T-helper 1 cell treated with Interleukin-12 subunit alpha and Interleukin-12 subunit beta and Interleukin-4 antibody, amounts not matched to agents 30 ng/mL and 1 ng/mL, for 36 hours (primary cell): ENCODE results near the gene GALNT3. TPM values are rescaled to one million over a fixed set of nuclear protein-coding genes. Genes with fewer than 3 reads are reported as not detected.

Source experiments
- intact Hi-C: fragments of 100-400 bp; cut with micrococcal nuclease; formaldehyde crosslinking; loops from one replicate; pipeline ENCODE4 v1.15.1; 2024
- total RNA-seq: library from RNA; stranded (reverse); gene quantifications from 2 replicates; pipeline ENCODE4 v1.2.3, GENCODE V29; 2022

Gene GALNT3
- total RNA-seq, 1 donor from 2014 or later: 15.4 TPM

DNA sequence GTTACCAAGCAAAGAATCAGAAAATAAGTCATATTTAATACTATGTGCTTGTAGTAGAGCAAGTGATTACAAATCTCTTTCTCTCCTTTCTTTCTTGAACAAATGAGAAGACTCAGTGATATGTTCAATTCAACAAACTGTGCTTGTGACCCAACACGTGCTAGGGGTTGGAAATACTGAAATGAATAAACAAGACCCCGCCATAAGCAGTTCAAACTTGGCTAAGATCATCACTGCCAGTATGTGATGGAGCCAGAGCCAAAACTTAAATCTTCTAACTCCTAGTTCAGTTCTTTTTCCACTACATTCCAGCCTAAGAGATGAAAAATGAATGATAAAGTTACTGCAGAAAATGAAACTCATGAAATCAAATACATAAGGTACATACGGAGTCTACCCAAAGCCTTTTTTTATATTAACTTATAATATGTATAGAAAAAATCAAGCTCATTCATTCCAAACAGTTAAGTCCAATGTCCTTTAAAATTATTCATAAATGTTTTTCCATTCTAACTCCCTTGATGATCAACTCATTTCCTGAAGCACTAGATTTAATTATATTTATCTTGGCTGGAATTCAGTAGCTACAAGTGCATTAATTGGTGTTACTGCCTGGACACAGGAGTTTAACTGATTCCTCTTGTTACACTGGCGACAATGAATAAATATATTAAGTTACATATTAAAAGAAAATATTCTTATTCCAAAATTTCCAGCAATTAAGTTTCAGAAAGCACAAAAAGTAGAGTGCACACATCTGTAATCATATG lies 36.0 kb downstream of the GALNT3 start:
- intact Hi-C loops: no loop called here

DNA sequence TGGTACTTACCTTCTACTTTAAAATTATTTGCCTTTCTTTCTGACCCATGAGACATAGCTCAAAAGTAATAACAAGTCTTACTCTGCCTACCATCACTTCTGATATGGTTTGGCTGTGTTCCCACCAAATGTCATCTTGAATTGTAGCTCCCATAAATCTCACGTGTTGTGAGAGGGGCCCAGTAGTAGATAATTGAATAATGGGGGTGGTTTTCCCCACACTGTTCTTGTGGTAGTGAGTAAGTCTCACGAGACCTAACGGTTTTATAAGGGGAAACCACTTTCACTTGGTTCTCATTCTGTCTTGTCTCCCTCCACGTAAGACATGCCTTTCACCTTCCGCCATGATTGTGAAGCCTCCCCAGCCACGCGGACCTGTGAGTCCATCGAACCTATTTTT lies 47.5 kb downstream of the GALNT3 start:
- intact Hi-C loops: no loop called here

GRCh38 chr2:165745916-165746315 lies 48.1 kb downstream of the GALNT3 start:
- intact Hi-C loops: no loop called here

DNA sequence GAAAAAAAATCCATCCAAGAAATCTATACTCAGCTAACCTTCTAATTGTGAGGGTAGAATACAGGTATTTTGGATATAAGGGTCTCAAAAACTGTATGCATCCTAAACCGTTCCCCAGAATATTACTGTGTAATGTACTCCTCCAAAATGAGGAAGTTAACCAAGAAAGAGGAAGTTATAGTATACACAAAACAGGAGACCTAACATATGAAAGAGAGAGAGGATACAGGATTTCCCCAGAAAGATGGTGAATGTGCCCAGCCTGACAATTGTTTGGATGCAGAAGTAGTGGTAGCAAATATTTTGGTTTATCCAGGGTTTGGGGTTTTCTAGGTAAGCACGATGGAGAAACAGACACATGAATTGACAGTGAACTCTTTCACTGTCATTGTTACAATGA lies 50.6 kb downstream of the GALNT3 start:
- intact Hi-C loops: no loop called here

- intact Hi-C loops: no loop called here
Observed at GRCh38 chr2:165725421-165725820, 68.6 kb downstream of the GALNT3 start.

DNA sequence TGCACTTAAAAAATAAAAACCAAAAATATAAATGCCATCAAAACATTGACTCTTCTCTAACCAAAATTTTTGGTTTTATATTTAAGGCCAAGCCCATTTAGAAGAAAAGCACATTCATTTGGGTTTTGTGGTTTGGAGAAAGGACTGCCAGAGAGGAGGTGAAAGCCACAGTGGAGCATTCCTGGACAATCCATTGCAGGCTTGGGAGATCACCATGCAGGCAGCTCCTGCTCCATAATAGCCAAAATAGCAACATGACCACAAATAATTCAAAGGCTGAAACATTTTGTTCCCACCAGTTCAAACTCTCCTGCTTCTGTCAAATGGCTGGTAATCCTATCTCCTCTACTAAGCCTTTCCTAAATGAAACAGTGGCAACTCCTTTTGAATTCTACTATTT lies 73.5 kb downstream of the GALNT3 start:
- intact Hi-C loops: no loop called here

DNA sequence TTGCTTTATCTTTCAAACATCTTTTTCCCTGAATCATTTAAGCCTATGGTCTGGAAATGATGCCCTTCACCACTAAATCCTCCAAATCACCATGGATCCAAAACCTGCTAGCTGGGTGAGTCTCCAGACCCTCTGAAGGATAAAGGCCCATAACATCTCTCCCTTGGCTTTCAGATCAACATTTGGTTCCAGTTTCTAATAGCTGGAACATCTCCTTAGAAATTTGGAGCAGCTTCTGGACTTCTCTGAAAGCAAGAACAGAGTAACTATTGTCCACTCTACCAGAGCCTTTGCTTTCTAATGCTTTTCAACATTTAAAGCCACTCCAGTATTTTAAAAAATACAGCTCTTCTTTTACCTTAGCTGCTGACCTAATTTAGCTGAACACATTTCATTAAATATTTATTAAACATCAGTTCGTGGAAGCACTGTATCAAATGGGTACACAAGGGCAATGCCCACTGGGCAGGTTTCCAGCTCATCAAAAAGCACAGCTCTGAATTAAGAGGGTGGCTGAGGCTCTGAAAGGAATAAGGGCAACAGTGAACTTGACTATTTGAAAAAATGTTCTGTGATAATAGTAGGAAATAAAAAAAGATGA lies 75.3 kb downstream of the GALNT3 start:
- intact Hi-C loops: no loop called here

DNA sequence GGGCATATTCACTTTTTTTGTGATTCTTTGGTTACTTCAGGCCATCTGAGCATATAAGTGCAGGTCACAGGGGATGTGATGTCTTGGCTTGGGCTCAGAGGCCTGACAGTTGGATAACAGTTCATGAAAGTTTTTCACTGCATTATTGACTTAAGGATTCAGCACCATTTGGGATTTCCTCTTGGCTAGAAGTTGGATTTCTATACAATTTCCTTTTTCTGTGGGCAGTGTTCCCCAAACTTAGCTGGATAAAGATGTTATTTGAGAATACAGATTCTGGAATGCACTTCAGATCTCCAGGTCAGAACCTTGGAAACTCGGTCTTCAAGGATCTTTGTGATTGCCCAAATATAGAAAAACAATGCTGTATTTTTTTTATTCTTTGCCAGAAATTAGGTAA lies 78.0 kb downstream of the GALNT3 start:
- intact Hi-C loops: no loop called here

- intact Hi-C loops: no loop called here
Observed at GRCh38 chr2:165706960-165707487, 87.0 kb downstream of the GALNT3 start.

GRCh38 chr2:165701147-165701546 lies 92.9 kb downstream of the GALNT3 start:
- intact Hi-C loops: loop anchor here (5.0 kb wide), 1 partner anchor 171 kb away; no protein-coding TSS in a partner anchor

DNA sequence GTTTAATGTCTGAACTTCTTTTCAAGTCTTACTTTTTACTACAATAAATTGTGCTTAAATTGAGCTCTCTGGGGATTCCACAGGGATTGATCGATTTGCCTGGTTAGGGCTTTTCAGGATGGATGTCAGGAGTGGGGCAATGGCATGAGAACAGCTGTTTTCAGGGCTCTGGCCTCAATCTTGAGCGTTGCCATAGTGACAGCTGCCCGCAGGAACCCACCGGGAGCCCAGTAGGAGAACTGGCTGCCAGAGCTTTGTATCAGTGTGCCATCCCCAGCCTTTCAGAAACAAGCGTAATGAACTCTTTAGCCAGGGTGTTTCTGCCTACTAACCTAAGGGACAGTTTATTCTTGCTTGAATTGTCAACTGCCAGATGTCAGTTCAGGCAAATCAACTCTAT lies 93.5 kb downstream of the GALNT3 start:
- intact Hi-C loops: loop anchor here (5.0 kb wide), 1 partner anchor 172 kb away; no protein-coding TSS in a partner anchor

DNA sequence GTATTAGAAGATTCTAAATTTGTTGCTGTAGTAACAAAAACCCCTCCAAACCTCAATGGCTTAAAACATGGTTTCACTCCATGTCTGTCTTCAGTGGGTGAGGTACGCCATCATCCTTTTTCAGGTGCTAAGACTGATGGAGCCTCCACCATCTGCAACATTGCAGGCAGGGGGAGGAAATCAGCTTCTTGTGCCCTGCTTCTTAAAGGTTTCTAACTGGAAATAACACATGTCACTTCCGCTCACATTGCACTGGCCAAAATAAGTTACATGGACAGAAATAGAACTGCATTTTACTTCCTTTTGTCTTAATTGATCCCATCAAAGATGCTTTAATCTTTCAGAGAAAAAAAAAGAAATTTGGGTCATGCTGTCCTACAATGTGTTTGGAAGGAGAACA lies 94.1 kb downstream of the GALNT3 start:
- intact Hi-C loops: loop anchor here (5.0 kb wide), 1 partner anchor 172 kb away; no protein-coding TSS in a partner anchor

DNA sequence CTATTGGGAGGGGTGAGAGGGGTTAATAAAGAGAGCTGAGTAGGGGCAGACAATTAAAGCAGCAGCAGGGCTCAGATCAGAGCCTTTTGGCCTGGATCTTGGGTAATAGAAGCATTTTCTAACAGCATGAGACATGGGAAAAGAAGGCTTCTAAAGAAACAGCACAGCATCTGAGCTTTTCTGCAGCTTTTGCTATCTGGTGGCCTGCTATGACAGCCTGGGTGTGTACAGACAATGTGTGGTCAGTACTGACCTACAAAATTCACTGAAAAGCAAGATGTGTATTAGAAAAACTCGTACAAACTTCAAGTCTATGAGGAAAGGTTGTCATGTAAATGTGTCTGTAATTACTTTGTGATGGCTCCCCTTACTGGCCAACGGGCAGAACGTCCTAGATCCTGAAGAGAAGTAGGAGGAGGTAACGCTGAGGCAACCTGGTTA lies 95.6 kb downstream of the GALNT3 start:
- intact Hi-C loops: loop anchor here (1.0 kb wide), 1 partner anchor 297 kb away; no protein-coding TSS in a partner anchor

DNA sequence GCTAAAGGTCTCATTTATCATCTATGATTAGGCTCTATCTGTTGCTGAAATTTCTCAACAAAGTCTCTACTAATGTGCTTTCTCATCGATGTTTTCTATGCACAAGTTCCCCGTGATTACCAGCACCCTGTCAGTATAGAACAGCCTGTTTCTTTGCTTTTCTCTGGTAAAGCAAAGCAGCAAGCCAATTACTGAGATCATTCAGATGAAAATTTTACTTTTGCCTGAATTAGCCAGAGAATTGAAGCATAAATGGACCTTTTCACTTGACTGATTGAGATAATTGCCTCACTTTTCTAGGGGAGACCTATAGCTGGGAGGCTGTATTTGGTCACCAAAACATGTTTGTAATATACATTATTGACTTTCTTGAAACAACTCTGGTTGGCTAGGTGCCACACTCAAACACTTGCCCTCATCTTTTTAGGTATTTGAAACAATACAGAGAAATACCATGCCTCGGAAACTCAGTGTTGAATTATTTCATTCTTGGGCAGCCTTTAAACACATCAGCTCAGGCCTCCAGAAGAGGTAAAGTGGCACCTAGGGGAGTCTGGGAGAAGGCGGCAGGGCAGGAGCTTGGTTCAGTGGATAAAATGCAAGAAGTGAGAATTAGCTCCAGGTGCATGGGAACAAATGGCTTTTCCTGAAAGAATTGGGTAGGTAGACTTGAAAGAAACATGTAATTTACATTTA lies 96.2 kb downstream of the GALNT3 start:
- intact Hi-C loops: loop anchor here (1.0 kb wide), 1 partner anchor 297 kb away; no protein-coding TSS in a partner anchor

Other genes starting within 250 kb of the GALNT3 start
- gene TTC21B, start 159.5 kb upstream of the GALNT3 start, total RNA-seq: 20.4 and 22.7 TPM in 2 replicates